ENCODE results near the gene SH2D6.

Gene SH2D6

DNA sequence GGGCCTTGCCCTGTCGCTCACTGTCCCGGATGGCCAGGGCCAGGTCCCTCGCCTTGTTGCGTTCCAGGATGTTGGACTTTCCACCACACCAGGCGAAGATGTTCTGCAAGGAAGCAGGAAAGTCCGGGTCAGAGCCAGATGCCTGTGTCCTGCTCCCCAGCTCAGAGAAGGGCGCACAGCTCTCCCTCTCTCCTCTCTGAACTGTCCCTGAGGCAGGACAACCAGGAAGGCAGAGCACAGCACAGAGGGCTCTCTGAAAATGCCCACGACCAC, 19.4 kb upstream of the SH2D6 start:
- no peaks in the 10 kb centered on the region for H3K36me3 ChIP-seq (ENCODE audit: insufficient read depth)
- H3K79me2 ChIP-seq (ENCODE audit: insufficient read depth, low read depth) = no peaks in the 10 kb centered on the region
- no peak overlapping the region for H3K27ac ChIP-seq
- TF ChIP-seq, protein P1, sequence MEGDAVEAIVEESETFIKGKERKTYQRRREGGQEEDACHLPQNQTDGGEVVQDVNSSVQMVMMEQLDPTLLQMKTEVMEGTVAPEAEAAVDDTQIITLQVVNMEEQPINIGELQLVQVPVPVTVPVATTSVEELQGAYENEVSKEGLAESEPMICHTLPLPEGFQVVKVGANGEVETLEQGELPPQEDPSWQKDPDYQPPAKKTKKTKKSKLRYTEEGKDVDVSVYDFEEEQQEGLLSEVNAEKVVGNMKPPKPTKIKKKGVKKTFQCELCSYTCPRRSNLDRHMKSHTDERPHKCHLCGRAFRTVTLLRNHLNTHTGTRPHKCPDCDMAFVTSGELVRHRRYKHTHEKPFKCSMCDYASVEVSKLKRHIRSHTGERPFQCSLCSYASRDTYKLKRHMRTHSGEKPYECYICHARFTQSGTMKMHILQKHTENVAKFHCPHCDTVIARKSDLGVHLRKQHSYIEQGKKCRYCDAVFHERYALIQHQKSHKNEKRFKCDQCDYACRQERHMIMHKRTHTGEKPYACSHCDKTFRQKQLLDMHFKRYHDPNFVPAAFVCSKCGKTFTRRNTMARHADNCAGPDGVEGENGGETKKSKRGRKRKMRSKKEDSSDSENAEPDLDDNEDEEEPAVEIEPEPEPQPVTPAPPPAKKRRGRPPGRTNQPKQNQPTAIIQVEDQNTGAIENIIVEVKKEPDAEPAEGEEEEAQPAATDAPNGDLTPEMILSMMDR (conservative IDR thresholded peaks at IDR 0.05; ENCODE audit: low read depth, low read length) = no peak
- no peak overlapping the region for H3K4me3 ChIP-seq (IDR thresholded peaks at IDR 0.05; ENCODE audit: insufficient read depth, low read depth, low read length)
- no peaks in the 10 kb centered on the region for H4K20me1 ChIP-seq (ENCODE audit: insufficient read depth)
- no peak overlapping the region for H3K9ac ChIP-seq
- no peaks in the 10 kb centered on the region for H3K27me3 ChIP-seq (ENCODE audit: insufficient read depth, low read depth)
- no peak overlapping the region for H3K4me2 ChIP-seq
- H3K4me1 ChIP-seq (ENCODE audit: low read depth, poor library complexity, severe bottlenecking) = peaks cover 27% of the 10 kb centered on the region
- H2AFZ ChIP-seq (ENCODE audit: low read depth) = no peak overlapping the region

DNA sequence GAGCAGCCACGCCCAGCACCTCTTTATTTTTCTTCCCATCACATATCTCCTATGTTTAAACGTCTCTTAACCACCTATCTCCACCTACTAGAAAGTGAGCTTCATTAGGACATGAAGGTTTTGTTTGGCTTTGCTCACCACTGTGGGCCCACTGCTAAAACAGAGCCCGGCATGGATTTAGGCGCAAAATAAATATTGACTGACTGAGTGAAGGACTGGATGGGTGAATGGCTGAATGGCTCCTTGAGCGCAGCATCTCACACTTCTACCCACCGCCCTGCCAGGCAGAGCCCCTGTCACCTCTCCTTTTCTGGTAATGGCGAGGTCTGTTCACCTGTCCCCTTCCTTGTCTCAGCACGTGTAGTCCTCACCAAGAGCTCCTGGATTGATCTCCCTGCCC, 18.5 kb upstream of the SH2D6 start:
- no peaks in the 10 kb centered on the region for H4K20me1 ChIP-seq (ENCODE audit: insufficient read depth)
- H3K27ac ChIP-seq = no peak overlapping the region
- no peak overlapping the region for H3K4me3 ChIP-seq (IDR thresholded peaks at IDR 0.05; ENCODE audit: insufficient read depth, low read depth, low read length)
- H2AFZ ChIP-seq (ENCODE audit: low read depth) = no peak overlapping the region
- no peaks in the 10 kb centered on the region for H3K27me3 ChIP-seq (ENCODE audit: insufficient read depth, low read depth)
- TF ChIP-seq, protein P1 (conservative IDR thresholded peaks at IDR 0.05; ENCODE audit: low read depth, low read length) = no peak
- no peaks in the 10 kb centered on the region for H3K79me2 ChIP-seq (ENCODE audit: insufficient read depth, low read depth)
- H3K36me3 ChIP-seq (ENCODE audit: insufficient read depth) = no peaks in the 10 kb centered on the region
- H3K9ac ChIP-seq = no peak overlapping the region
- peaks cover 27% of the 10 kb centered on the region for H3K4me1 ChIP-seq (ENCODE audit: low read depth, poor library complexity, severe bottlenecking)
- no peak overlapping the region for H3K4me2 ChIP-seq

DNA sequence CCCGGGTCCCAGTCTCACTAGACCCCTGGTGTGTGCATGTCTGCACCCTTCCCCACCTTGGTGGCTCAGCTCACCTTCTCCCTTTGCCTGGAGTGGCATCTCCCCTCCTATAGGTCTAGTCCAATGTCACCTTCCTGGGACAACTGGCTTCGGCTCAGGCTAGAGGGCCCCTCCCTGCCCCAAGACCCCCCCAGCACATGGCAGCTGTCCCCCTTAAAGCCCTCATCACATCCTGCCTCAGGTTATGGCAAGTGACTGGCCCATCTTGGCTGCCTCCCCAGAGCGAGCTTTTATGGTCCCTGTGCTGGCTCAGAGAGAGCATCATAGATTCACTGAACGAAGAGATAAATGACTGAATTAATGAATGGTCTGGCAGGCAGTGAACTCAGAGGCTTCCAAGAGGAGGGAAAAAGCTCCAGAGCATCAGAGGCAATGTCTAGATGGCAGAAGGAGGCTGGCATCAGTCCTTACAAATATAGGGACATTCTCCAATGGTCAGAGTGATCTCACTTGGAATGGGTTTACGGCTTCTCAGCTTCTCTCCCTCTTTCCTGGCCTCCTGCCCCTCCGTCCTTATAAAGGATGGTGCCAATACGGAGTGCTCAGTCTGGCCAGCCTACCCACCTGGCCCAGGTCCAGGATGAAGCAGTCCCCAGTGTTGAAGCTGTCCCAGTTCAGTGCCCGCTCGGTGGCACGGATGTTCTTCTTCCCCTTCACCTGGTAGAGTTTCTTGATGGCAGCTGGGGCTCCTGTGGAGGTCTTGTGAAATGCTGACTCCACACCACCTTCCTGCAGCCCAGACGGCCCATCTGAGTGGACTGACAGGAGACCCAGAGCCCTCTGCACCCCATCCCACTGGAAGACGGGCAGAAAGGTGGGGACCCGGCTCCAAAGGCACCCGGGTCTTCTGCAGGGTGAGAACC, 17.7 kb upstream of the SH2D6 start:
- H3K27ac ChIP-seq = no peak overlapping the region
- H3K36me3 ChIP-seq (ENCODE audit: insufficient read depth) = no peaks in the 10 kb centered on the region
- H3K79me2 ChIP-seq (ENCODE audit: insufficient read depth, low read depth) = no peaks in the 10 kb centered on the region
- no peak overlapping the region for H2AFZ ChIP-seq (ENCODE audit: low read depth)
- no peaks in the 10 kb centered on the region for H4K20me1 ChIP-seq (ENCODE audit: insufficient read depth)
- TF ChIP-seq, protein P1 (conservative IDR thresholded peaks at IDR 0.05; ENCODE audit: low read depth, low read length) = no peak
- peaks cover 27% of the 10 kb centered on the region for H3K4me1 ChIP-seq (ENCODE audit: low read depth, poor library complexity, severe bottlenecking)
- no peak overlapping the region for H3K4me3 ChIP-seq (IDR thresholded peaks at IDR 0.05; ENCODE audit: insufficient read depth, low read depth, low read length)
- no peak overlapping the region for H3K9ac ChIP-seq
- H3K27me3 ChIP-seq (ENCODE audit: insufficient read depth, low read depth) = no peaks in the 10 kb centered on the region
- no peak overlapping the region for H3K4me2 ChIP-seq

DNA sequence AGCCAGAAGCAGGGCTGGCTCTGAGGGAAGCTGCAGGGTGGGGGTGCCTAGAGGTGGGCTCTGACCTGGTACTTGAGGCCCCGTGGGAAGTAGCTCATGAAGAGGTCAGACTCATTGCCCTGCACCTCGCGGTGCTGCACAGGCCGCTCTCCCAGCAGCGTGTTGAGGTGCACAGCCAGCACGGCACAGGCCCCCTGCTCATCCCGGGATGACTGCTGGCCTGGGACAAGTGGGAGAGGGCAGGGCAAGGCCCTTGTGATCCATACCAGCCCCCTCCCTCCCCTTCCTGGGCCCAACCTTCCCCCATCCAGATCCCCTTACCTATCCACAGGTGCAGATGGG, 17.1 kb upstream of the SH2D6 start:
- Histone ChIP-seq H3K79me2 (ENCODE audit: insufficient read depth, low read depth) (no peaks in the 10 kb centered on the region), H3K27me3 (ENCODE audit: insufficient read depth, low read depth) (no peaks in the 10 kb centered on the region), H4K20me1 (ENCODE audit: insufficient read depth) (no peaks in the 10 kb centered on the region), H3K27ac (no peak overlapping the region), H2AFZ (ENCODE audit: low read depth) (no peak overlapping the region), H3K9ac (no peak overlapping the region), H3K4me2 (no peak overlapping the region), H3K4me3 (IDR thresholded peaks at IDR 0.05; ENCODE audit: insufficient read depth, low read depth, low read length) (no peak overlapping the region), H3K36me3 (ENCODE audit: insufficient read depth) (no peaks in the 10 kb centered on the region), H3K4me1 (ENCODE audit: low read depth, poor library complexity, severe bottlenecking) (peaks cover 23% of the 10 kb centered on the region)
- TF ChIP-seq, protein P1 (conservative IDR thresholded peaks at IDR 0.05; ENCODE audit: low read depth, low read length) = no peak
